ENCODE results near the gene ENG.

ENG gene

DNA sequence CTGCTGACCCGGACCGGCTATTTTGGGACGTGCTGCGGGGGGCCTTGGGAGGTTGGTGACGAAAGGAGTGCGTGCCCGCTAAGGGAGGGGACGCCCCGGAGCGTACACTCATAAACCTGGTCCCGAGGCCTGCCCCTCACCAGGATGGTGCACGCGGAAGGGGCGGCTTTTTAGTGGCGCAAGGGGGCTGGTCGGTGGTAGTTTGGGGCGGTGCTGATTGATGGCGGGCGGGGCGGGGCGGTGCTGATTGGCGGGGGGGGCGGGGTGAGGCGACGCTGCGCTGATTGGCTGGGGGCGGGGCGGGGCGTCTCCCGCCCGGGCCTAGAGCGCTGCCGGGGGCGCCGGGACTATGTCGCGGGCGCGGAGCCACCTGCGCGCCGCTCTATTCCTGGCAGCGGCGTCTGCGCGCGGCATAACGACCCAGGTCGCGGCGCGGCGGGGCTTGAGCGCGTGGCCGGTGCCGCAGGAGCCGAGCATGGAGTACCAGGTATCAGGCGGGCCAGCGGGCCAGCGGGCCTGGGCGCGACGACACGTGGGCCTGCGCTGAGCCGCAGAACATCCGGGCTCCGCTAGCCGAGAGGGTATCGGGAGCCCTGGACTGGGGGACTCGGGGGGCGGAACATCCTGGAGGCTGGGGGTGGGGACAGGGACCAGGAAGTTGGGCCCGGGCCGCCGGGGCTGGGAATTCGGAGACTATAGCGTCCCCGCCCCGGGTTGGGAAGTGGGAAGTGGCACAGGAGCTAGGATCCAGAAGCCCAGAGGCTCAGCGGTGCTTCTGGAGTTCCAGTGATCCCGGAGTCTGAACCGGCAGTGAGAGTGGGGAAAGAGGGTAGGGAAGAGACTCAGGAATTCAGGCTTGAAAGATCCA is 51.6 kb downstream of the ENG start, which contains the start of gene FPGS:
FPGS (plus strand) TSS at position 307 of the 868 bp plus-strand sequence; CDS start at position 350, 43 bp downstream.
- FAIRE-seq = peak; percentile 82

DNA sequence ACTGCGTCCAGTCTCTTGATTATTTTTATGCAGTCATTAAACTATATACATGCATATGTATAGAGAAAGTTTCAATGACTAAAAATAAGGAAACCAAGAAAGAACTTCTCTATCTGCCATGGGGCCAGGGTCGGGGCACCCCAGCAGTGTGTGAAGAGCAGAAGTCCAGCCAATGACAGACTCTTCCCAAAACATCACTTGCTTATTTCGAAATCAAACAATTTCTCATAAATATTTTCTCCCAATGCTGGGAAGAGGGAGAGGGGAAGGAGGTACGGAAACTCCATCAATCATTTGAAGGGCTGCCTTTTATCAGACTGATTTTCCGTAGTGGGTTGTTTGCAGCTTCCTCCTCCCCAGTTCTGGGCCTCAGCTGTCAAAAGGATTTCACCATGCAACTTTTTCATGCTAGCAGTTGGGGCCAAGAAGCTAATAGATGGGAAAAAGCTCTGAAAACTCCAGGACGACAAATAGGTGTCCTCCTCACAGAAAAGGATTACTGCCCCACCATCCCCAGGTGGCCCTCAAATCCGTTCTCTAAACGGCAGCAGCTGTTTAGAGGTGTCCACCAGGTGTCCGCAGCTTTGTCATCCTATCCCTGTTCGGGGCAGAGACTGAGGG is 52.4 kb downstream of the ENG start:
- DNase-seq (ENCODE audit: extremely low spot score, insufficient read length, low read depth) (no peak), FAIRE-seq (no peak)

More for the DNA sequence above, 51.6 kb downstream of the ENG start, which contains the start of gene FPGS:
- DNase-seq (ENCODE audit: extremely low spot score, insufficient read length, low read depth) = peak; percentile 95

DNA sequence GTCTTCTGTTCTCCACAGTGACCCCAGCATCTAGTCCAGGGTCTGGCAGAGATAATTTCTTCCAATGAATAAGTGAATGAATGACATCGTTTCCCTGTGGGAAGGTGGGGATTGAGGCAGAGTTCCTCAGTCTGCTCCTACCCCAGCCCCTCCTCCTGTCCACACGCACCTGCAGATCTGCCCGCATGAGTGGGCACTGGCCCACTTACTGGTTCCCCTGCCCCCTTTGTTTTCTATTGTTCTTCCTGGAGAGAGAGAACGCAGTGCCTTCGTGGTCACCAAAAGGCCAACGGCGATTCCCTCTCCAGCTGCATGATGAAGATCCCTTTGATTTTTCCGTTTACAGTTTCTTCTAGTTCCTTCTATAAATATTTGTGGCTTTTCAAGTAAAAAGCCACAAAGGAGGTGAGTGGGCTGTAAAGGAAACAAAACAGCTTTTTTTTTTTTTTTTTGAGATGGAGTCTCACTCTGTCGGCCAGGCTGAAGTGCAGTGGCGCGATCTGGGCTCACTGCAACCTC is 57.5 kb downstream of the ENG start:
- FAIRE-seq (no peak), DNase-seq (ENCODE audit: extremely low spot score, insufficient read length, low read depth) (no peak)

DNA sequence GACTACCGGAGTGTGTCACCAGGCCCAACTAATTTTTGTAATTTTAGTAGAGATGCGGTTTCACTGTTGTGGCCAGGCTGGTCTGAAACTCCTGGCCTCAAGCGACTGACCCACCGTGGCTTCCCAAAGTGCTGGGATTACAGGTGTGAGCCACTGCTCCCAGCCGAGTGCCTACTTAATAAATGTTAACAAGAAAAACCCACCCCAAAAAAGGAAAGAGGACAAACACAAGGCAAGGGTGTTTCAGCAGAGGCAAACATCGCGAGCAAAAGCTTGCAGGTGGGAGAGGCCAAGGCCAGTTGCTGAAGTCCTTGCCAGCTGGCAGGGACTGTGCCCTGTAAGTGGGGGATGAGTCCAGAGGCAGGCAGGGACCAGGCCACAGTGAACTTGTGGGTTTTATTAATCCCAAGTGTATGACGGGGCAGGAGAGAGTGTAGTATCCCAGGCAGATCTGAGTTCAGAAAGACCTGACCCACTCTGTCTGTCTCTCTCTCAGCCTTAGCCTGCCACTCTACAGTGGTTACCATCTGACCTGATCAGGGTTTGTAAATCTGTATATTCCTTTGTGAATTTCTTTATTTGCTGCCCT is 58.1 kb downstream of the ENG start:
- FAIRE-seq (no peak), DNase-seq (ENCODE audit: extremely low spot score, insufficient read length, low read depth) (no peak)

- DNase-seq (ENCODE audit: extremely low spot score, insufficient read length, low read depth) = no peak
- FAIRE-seq = no peak
These were observed 60.3 kb downstream of the ENG start for GRCh38 chr9:127794001-127794791.

DNA sequence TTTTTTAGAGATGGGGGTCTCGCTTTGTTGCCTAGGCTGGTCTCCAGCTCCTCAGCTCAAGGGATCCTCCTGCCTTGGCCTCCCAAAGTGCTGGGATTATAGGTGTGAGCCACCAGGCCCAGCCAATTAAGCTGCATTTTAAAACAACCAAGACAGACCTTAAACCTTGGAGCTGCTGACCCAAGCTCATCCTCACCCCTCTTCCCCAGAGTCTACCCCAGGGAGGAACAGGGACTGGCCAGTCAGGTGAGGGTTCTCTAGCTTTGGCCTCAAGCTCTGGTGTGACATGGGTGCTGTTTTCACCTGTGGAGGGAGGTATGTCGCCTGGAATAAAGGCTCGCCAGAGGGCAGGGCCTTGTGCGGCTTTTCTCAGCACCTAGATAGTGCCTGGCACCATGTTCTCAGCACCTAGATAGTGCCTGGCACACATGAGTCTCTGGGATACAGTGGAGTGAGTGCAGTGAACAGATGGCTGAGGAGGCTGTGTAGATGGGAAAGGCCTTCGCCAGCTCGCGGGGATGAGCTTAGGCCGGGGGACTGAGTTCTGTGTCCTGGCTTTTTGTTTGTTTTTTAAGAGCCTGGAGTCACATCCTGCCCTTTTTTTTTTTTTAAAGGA is 61.3 kb downstream of the ENG start:
- DNase-seq (ENCODE audit: extremely low spot score, insufficient read length, low read depth) (no peak), FAIRE-seq (no peak)

DNA sequence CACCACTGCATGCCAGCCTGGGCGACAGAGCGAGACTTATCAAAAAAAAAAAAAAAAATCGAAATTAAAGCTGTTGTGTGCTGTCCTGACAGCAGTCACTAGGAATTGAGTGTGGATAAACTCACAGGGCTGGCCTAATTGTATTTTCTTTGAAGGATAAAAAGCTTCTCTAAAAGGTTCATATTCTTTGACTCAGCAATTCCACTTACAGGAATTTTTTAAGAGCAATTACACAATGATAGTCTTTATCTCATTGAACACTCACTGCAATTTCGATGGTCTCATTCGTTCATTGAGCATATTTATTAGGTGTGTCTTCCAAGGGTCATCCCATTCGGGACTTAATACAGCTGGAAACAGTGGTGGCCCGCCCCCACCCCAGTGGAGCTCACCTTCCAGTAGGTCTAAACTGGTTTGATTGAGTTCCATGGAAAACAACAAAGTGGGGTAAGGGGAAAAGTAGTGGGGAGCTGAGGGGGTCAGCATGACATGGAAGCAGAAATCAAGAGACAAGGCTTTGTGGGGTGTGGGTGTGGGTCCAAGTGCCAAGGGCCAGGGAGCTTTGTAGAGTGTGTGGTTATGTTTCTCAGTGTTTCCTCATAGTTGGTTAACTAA is 61.9 kb downstream of the ENG start:
- DNase-seq (ENCODE audit: extremely low spot score, insufficient read length, low read depth) = no peak
- FAIRE-seq = no peak

DNA sequence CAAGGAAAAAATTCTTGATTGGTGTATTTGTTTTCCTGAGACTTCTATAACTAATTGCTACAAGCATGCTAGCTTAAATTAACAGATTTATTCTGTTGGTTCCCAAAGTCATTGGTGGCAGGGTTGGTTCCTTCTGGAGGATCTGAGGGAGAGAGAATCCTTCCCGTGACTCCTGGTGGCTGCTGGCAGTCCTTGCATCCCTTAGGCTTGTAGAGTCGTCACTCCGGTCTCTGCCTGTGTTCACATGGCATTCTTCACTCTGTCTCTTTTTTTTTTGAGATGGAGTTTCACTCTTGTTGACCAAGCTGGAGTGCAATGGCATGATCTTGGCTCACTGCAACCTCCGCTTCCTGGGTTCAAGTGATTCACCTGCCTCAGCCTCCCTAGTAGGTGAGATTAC is 63.4 kb downstream of the ENG start:
- DNase-seq (ENCODE audit: extremely low spot score, insufficient read length, low read depth) = no peak
- FAIRE-seq = no peak

GRCh38 chr9:127790094-127790855 is 64.2 kb downstream of the ENG start:
- FAIRE-seq (no peak), DNase-seq (ENCODE audit: extremely low spot score, insufficient read length, low read depth) (no peak)

- FAIRE-seq = no peak
These were observed 65.3 kb downstream of the ENG start for GRCh38 chr9:127789179-127789578.

DNA sequence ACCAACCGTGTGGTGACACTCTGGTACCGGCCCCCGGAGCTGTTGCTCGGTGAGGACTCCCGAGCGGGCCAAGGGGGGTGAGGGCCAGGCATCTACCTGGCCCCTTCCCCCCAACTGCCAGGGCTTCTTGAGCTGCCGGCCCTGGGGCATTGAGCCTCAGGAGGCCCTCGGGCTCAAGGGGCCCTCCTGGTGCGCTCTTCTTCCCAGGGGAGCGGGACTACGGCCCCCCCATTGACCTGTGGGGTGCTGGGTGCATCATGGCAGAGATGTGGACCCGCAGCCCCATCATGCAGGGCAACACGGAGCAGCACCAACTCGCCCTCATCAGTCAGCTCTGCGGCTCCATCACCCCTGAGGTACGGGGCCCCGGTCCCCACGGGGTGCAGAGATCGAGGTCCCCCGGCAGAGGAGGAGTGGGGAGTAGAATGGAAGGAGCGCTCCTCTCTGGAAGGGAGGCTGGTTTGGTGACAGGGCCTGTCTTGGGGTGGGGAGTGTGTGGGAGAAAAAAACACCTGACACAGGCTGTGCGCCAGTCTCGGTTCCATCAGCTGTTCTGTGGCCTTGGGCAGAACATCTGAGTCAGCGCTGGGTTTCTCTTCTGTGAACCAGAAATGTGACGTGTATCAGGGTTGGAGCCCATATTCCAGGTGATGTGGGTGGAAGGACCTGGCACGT is 66.0 kb downstream of the ENG start:
- no peak for FAIRE-seq

More at GRCh38 chr9:127789179-127789578, 65.3 kb downstream of the ENG start:
- DNase-seq (ENCODE audit: extremely low spot score, insufficient read length, low read depth) = no peak

GRCh38 chr9:127786773-127787104 is 67.7 kb downstream of the ENG start:
- FAIRE-seq (no peak), DNase-seq (ENCODE audit: extremely low spot score, insufficient read length, low read depth) (no peak)

More for the DNA sequence above, 66.0 kb downstream of the ENG start:
- no peak for DNase-seq (ENCODE audit: extremely low spot score, insufficient read length, low read depth)

DNA sequence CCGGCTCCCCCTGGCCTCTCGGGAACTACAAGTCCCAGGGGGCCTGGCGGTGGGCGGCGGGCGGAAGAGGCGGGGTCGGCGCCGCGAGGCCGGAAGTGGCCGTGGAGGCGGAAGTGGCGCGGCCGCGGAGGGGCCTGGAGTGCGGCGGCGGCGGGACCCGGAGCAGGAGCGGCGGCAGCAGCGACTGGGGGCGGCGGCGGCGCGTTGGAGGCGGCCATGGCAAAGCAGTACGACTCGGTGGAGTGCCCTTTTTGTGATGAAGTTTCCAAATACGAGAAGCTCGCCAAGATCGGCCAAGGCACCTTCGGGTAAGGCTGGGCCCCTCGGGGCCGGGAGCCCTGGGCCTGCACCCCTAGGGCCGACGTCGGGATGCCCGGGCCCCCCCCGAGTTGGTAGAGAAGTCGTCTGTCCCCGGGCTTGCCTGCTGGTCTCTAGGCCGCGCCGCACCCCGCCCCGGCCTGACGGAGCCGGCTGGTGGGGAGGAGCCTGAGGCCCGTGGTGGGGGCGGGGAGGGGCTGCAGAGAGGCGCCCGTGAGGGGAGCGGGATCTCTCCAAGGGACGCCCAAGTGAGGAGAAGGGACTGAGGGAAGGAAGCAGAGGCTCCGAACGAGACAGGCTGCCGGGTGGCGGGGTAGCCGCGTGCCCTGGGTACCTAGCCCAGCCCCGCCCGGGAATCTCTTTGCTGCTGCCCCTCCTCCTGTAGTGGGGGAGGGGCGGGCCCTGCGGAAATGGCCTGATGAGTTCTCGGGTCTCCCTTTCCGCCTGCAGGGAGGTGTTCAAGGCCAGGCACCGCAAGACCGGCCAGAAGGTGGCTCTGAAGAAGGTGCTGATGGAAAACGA is 68.3 kb downstream of the ENG start, which contains the start of gene CDK9:
CDK9 (plus strand) TSS at position 102 of the 840 bp plus-strand sequence; CDS start at position 217, 115 bp downstream.
- FAIRE-seq = peak; percentile 86

DNA sequence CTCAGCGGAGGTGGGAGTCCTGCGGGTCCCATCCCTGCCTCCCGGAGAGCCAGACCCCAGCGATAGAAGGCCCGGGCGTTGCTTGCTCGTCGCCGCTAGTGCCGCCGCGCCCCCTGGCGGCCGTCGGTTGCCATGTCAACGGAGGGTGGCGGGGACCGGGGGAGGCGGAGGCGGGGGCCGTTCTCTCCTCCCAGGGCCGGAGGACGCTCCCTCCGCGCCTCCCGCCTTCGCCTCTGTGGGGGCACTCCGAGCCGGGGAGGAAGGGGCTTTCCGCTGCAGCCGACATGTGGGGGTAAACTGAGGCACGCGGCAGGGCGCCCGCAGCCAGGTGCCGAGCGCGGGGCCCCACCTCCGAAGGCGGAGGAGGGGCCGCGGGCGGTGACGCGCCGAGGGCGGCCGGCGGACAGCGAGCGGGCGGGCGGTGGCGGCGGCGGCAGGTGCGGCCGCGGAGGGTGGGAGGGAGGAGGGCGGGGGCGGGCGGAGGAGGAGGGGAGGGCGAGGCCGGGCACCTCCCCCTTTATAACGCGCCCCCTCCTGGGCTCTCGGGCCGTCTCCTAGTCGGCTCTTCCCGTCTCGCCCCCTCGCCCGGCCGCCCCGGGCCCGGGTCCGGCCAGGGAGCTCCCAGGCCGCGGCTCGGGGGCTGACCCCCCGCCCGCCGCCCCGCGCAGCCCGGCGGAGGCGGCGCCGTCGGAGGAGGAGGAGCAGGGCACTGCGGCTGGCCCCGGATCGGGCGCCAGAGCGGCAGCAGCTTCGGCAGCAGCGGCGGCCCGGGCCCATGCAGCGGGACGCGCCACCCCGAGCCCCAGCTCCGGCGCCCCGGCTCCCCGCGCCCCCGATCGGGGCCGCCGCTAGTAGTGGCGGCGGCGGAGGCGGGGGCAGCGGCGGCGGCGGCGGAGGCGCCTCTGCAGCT is 69.2 kb downstream of the ENG start:
- peak; percentile 72 for FAIRE-seq
- peak; percentile 68 for DNase-seq (ENCODE audit: extremely low spot score, insufficient read length, low read depth)

More for the DNA sequence above, 68.3 kb downstream of the ENG start, which contains the start of gene CDK9:
- peak; percentile 78 for DNase-seq (ENCODE audit: extremely low spot score, insufficient read length, low read depth)

GRCh38 chr9:127783111-127784008 is 71.1 kb downstream of the ENG start:
- FAIRE-seq (peak; percentile 85), DNase-seq (ENCODE audit: extremely low spot score, insufficient read length, low read depth) (no peak)

All from GM18507 (cell line).